Measurements from ENCODE around the gene PSORS1C2.

DNA sequence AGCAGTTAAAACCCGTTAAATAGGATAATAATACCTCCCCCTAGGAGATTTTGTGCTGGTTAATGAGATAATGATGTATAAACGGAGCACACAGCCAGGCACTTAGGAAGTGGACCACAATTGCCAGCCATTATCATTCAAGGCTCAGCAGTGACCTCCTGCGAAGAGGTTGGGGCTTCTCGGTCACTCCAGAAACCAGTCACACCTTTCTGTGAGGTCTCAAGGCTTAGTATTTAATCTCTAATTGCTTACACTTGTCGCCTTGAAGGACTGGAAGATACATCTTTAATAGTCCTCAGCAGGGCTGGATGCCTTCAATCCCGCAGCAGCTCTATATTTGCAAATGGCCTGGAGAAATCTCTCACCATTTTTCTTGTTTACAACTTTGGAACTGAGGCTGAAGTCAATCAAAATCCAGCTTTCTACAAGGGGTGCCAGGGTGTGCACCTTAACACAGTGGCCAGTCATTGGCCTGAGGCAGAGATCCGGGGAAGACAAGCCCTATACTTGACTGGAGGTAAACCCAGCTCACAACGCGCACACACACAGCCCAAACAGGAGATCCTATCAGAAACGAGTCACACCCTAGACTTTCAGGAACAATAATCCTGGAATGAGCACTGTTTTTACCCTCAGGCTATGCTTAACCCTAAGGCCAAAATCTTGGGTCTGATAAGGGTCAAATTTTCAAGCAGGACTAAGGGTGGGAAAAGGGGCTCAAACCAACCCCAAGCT is 30.4 kb upstream of the PSORS1C2 start:
- TF ChIP-seq CTCF (IDR thresholded peaks at IDR 0.05) (no peak), POLR2A (IDR thresholded peaks at IDR 0.05) (no peak)

Measured in body of pancreas (tissue), 4 donors.